Activated CD8-positive, alpha-beta memory T cell treated with anti-CD3 and anti-CD28 coated beads, Interleukin-2, amount 50 U/mL, for 1 hour (primary cell): ENCODE measurements around the gene IMPG2.

Experiments used
- DNase-seq: peaks from one replicate; pipeline ENCODE4 v3.0.0-alpha.2; 2020; ENCODE audit errors: extremely low read depth

The IMPG2 gene

GRCh38 chr3:101184111-101184510 lies 136.3 kb downstream of the IMPG2 start:
- no peak for DNase-seq

- no peak for DNase-seq
Observed at GRCh38 chr3:101183151-101183550, 137.2 kb downstream of the IMPG2 start.

- no peak for DNase-seq
Observed at GRCh38 chr3:101182734-101183133, 137.6 kb downstream of the IMPG2 start.

DNA sequence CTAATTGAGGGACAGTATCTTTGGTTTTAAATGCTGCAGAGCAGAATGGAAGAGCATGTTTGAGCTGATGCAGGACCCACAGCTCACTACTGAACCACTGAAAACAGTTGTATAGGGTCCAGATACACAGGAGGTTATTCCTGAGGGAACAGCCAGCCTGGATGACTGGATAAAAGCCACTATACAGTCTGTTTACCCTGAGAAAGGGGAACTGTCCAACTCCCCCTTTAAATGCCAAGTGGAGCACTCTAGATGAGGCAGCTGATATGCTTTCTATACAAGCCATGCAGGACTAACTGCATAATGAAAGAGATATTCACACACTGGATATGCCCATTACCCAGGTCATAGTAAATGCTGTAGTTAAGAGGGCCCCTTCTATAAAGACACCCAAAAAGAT lies 138.6 kb downstream of the IMPG2 start:
- DNase-seq, result no peak

GRCh38 chr3:101179637-101180036 lies 140.7 kb downstream of the IMPG2 start:
- DNase-seq, result no peak

DNA sequence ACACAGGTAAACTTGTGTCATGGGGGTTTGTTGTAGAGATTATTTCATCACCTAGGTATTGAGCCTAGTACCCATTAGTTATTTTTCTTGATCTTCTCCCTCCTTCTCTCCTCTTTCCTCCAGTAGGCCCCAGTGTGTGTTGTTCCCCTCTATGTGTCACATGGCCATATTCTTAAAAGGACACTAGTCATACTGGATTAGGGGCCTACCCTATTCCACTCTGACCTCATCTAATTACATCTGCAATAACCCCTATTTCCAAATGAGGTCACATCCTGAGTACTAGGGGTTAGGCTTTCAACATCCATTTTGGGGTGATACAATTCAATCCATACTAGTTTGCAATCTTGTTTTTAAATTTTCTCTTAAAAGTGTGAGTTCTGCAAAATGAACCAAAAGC lies 142.8 kb downstream of the IMPG2 start:
- no peak for DNase-seq
